ENCODE results near the gene DSTN.

The DSTN gene

DNA sequence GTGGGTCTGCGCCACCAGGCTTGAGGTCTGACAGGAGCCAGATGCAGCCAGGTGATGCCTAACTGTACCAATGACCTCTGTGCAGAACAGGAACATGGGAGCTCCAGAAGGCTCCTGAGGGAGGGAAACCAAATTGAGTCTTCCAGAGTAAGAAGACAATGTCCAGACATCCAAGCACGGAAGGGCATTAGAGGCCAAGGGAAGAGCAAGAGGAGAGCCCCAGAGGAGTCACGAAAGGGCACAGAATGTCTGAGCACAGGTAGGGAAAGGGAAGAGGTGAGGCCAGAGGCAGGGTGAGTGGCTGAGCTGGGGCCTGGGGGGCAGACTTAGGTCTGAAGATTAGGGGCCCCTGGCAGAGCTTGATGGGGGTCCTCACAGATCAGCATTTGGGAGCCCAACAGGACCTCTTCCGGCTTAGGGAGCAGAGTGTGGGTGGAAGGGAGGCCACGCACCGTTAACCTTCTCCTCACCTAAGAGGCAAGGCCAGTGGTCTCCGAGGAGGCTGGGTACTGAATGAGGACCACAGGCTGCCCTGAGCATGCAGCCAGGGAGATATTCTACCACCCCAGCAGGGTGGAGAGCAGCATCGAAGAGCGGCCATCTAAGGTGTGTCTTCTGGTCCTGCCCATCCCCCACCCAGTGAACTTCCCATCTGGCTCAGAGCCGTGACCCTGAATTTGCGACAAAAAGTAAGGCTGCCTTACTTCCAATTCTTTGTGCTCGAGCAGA is 70.4 kb downstream of the DSTN start:
- DNase-seq, result no peak

DNA sequence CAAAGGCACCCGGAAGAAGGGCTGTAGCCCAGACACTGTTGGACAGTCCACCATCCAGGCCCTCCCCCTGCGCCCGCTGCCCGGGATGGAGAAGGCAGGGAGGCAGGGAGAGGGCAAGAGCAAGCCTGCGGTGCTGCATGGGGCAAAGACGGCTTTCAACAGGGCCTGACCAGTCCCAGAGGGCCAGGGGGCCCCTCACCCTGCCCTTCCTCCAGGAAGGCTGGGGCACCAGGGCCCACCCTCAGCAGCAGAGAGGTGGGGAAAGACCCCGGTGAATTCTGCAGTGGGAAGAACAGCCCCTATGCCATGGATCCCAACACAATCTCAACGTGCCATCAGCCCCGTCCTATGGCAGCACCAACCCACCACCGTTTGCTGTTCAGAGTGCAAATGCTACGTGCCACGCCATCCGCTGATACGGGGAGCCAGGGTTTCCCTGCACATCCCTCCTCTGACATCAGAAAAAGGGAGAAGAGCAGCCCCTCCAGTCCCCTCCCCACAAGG is 71.1 kb downstream of the DSTN start:
- no peak for DNase-seq

GRCh38 chr20:17641520-17641964 is 71.7 kb downstream of the DSTN start:
- no peak for DNase-seq

- DNase-seq, result no peak
Measured at GRCh38 chr20:17641993-17642392, 72.1 kb downstream of the DSTN start.

- DNase-seq, result no peak
Measured at GRCh38 chr20:17642404-17643269, 72.8 kb downstream of the DSTN start.

DNA sequence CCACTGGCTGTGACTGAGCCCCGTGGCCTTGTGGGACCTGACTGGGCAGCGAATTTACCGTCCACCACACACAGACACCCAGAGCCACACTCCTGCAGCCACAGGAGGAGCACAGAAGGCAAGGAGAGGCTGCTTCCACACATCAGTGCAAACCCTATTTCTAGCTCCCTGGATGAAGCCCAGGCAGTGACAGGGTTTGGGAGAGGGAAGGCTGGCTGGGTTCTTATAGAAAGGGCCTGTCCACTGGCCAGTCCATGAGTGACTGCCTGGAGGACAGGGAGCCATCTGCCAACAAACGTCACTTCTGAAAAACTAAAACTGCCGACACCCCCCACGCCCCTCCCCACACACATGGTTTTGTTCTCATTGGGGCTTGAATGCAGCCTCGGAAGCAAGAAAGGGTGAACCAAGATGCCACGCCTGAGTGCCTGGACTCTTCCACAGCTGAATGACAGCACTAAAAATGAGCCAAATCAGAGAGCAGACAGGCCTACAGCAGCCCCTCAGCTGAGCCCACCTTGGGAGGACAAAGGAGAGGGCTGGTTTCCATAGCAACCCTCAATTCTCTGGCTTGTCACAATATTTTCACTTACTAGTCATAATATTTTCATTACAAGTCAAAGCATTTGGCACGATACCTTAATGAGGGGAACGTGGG is 73.8 kb downstream of the DSTN start:
- DNase-seq, result no peak

GRCh38 chr20:17644451-17644850 is 74.6 kb downstream of the DSTN start:
- DNase-seq, result no peak

DNA sequence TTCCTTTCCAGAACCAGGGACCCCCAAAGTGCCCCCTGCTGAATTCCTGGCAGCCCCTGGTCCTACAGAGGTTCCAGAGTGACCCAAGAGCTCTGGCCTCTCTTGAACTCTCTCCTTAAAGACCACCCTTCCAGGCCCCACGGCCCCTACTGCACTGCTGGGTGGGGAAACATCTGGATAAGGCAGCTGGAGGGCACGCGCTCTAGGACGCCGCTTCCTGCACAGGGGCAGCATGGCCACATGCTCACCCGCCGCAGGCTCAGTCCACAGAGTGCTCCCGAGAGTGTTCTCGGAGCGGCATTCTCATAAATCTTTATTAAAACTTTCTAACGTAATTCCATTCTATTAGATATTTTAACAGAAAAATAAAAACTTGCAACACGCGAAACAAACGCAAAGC is 75.1 kb downstream of the DSTN start:
- DNase-seq, result no peak

- DNase-seq, result peak; percentile 24
Measured at GRCh38 chr20:17645546-17646208, 75.8 kb downstream of the DSTN start.

- DNase-seq, result peak; percentile 22
Measured at GRCh38 chr20:17646209-17646960, 76.5 kb downstream of the DSTN start.

- DNase-seq, result peak; percentile 48
Measured at GRCh38 chr20:17646961-17647301, 77.1 kb downstream of the DSTN start.

DNA sequence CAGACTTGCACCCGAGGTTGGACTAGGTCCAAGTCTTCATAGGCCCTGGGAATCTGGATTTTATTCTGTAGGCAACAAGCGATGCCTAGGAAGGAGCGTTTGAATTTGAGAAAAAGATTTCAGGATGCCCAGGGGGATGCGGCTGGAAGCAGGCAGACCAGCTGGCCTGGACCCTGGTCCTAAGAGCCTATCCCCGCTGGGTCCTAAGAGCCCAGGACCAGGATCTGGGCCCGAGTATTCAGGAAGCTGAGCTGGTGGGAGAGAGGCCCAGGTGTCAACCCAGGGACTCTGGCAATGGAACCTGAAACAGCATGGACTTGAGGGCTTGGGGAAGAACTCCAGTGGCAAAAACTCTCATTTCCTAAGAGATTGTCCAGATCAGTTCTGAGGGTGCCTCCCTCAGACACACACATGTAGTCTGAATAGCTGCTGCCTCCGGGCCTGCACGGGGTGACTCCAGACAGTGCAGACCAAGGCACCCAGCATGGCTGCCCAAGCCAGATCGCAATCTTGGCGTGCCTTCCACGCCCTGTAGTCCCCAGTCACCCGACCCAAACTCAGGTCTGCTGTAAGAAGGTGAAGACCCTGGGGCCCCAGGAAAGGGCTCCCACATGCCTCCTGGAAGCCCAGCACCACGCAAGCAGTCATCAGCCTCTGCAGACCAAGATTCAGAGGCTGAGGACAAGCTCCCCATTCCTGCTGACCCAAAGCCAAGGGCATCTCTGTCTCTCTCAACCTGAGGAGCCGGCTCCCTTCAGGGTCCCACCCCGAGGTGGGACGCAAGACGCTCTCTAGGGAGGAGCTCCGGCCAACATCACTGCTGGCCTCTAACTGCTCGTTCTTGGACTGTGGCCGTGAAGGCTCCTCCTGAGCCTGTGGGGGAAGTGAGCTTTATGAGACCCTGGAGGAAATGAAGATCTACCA is 77.8 kb downstream of the DSTN start:
- DNase-seq, result no peak

DNA sequence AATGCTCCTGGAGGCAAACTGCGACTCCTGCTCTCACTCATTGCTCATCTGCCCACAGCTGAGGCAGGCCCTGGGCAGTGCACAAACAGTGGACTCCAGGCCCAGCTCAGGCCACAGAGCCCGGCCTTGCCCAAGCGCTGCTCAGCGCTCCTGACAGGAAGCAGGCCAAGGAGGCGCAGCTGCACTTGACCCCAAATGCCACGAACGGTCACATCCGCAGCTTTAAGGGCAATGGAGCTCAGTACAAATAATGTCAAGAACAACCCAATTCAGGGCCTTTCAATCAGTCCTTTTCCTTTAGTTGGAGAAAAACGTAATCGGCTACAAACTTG is 78.4 kb downstream of the DSTN start:
- no peak for DNase-seq

DNA sequence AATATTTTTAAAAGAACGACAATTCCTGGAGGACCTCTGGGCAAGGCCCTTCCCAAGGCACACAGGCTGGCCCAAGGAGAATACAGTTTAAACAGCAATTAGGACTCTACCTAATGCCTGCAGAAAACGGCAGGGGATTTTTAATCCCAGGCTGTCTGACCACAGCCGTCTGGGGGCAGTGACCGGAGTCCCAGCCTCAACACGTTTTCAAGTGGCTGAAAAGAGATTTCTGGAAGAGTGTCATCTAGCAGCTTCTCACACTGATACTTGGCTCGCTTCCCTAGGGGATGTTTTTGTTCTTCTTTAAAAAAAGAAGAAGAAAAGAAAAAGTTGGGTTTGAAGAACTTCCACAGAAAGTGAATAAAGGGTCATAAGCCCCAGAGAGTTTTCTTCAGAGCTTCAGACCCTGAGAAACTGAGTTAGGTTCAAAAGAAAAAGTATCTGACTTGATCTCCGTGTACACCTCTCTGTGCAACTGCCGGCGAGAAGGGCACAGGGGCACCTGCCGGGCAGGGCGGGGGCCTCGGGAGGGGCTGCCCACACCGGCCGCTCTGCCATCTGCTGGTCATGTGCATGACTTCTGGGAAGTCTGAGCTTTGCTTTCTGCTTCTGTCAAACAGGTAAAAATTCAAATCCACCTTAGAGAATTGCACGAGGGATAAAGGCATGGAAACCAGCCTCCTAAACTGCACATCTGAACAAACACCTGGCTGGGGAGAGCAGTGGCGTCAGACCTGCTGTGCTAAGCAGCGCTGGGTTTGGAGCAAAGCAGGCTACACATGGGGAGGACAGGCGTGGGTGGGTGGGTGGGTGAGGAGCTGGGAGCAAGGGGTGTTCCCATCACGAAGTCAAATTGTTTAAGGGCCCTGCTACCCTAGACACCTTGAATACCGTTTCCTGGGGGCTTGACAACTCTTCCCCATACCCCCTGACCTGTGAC is 79.2 kb downstream of the DSTN start:
- DNase-seq, result no peak

- DNase-seq, result no peak
Measured at GRCh38 chr20:17650301-17651128, 80.6 kb downstream of the DSTN start.

DNA sequence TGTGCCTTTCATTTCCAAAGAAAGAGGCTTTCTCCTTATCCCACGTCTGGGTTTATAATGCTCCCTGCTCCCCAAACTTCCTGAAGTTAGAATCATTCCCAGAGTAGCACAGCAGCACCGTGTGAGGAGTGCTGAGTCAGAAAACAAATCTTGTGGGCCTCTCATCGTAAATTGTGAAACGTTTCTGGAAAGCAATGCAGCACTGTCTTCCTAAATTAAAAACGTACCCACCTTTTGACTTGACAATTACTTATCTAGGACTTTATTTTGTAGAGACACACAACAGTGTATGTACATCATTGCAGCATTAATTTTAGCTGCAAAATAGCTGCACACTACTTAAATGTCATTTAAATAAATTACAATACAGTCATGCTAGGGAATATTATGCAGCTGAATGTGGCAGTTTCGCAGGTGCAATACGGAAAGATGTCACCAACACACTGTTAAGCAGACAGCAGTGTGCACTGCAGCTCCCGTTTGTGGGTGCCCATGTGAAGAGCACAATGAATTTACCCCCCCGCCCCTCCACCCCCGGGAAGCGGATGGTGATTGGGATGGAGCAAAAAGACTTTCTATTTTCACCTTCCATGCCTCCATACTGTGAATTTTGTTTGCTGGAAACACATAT is 81.4 kb downstream of the DSTN start:
- no peak for DNase-seq

GRCh38 chr20:17651760-17652388 is 82.0 kb downstream of the DSTN start:
- no peak for DNase-seq

DNA sequence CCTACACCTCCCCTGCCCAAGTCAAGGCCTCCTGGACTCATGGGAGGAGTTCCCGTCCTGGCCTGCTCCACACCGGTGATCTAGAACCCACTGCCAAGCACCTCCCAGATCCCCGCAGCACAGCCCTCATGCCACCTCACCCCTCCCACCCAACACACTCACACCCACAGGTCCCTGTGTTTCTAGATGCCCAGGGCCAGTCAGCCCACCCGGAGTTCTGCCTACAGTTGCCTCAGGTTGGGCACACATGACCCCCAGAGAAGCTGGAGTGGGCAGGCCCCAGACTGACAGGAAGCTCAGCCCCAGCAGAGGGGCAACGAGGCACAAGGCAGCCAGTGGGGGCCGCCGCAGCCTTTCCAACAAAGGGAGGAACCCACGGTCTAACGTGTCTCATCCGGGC is 82.5 kb downstream of the DSTN start:
- DNase-seq, result no peak

Measured in femur (tissue), 1 donor.